Stimulated activated CD8-positive, alpha-beta memory T cell treated with anti-CD3 and anti-CD28 coated beads, Interleukin-12 subunit alpha, Interleukin-12 subunit beta, amount 100 ng/mL, for 24 hours (primary cell): Measurements from ENCODE around the gene GSC.
"Not testable (repeated sequence)": the region's sequence is repeated elsewhere in the genome, so short reads cannot be mapped to it uniquely, and the experiment has no call there.

Experiments
- DNase-seq: peaks from one replicate; pipeline ENCODE4 v3.0.0-alpha.2; 2020; ENCODE audit errors: extremely low read depth

Gene GSC

DNA sequence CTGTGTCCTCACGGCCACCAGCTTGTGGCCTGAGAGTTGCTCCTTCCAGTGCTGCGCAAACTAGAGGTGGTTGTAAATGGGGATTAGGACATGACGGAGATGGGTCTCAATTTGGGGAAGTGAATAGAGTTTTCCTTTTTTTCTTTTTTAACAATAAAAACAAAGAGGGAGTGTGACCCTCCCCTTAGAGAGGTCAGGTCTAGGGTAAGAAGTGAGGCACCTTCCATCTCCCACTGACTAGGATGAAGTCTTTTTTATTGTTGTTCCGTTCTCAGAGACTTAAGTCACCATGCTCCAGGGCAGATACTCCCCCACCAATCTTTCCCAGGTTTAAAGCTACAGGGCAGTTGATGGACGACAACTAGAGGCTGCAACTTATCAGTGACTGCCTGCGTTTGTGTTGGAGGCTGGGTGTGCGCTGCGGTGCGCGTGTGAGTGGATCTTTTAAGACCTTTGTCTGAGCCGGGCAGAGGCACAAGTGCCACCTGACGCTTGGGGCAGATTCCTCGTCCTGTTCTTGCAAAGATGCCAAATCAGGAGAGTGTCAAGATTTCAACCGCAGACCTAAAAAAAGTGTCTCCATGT, 2.1 kb upstream of the GSC start:
- no peak for DNase-seq

DNA sequence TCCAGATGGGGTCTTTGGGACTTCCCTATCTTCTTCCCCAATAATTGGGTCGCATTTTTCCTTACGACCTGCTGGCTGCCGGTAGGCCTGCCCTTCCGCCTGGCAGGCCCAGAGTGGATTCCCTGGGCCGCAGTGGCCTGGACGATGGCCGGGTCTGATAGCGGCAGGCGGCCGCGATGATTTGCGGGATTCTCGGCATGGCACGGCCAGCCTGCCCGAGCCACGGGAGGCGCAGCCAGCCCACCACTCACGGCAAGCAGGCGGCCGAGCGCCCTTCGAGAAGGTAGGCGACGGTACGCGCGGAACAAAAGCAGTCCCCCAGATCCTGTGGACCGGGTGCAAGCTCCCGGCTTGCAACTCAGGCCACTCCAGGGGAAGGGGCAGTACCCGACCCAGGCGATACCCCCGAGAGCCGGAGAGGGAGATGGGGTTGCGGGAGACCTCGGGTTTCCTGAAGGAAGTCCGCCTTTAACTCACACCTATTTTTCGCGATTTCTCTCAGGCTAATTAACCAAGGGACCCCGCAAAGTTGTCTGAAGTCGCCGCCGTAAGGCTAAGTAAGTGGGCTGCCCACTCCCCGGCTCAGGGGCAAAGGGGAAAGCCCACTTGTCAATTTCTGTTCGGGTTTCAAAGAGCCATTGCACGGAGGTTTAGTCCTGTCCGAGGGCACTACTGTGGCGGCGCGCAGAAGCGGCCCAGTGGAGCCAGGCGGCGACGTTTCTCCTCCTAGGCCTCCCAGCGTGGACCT, 1.4 kb upstream of the GSC start:
- no peak for DNase-seq

DNA sequence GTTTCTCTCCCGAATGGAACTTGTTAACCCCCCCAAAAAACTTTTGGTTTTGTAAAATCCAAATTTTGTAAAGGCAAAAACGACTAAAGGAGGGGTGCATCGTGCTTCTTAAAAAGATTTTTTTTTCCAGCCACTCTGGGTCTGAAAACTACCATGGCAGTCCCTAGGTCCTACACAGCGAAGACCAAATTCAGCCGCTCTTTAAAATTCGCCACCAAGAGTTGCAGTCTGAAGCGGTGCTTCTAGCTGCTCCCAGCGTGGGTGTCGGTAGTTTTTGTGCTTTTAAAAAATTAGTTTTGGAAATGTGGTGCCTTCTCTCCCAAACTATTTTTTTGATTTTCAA, 873 bp upstream of the GSC start:
- no peak for DNase-seq

DNA sequence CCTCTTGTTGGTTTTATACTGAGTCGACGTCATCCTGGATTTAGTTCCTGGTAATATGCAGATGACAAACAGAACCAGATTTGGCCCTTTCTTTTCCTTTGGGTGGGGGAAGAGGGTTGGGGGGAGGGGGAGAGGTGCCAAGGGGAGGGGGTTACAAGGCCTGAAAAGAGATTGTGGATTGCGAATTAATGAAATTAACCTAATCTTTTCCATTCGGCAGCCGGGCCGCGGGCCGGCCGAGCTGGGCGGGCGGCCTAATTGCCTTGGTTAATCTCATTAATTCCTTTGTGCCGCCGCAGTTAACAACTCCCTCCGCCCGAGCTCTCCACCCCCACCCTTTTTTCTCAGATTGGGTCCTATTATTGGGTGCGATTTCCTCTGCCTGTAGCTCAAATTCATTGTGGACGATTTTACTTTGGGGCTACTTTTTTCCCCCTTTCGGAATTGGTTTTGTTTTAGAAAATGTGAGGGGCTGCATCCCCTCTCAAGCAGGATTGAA, 387 bp upstream of the GSC start:
- DNase-seq: no peak

DNA sequence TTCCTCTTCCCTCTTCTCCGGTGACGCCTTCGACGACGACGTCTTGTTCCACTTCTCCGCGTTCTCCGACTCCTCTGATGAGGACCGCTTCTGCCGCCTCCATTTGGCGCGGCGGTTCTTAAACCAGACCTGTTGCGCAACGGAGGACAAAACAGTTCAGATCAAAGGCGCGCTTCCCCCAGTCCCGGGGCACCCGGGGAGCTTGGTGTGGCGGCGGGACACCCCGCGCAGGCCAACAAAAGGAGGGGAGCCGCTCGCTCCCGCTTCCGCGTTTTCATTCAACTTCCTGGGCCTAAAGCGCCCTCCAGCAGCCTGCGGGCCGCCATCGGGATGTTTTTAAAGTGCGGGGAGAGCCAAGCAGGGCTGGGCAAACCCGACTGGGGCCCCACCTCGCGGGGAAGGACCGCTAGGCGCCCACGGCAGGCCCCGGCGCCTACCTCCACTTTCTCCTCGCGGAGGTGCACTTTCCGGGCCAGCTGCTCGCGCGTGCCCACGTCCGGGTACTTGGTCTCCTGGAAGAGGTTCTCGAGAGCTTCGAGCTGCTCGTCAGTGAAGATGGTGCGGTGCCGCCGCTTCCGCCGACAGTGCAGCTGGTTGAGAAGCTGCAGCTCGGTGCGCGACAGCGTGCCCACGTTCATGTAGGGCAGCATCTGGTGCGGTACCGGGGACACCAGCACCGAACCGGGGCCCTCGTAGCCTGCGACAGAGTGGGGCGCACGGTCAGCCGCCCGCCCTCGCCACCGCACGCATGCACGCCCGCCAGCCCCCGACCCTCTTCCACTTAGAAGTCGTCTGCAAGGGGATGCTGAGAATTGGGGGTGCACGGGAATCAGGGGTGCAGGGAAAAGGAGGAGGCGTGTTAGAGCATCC, 1.2 kb downstream of the GSC start:
- no peak for DNase-seq

DNA sequence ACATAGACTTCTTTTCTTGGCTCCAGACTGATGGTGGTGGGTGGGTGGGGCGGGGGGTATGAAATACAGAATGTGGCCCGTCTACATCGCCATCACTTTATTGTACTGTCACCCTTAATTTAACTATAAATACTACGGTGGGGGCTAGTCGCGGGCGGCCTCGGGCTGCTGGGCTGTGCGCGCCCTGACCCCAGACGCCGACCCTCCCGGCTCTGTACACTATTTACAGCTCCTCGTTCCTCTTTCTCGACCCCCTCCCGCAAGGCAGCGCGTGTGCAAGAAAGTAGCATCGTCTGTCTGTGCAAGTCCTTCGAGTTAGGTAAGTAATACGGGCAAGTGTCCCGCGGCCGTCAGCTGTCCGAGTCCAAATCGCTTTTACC, 1.8 kb downstream of the GSC start:
- DNase-seq: no peak

DNA sequence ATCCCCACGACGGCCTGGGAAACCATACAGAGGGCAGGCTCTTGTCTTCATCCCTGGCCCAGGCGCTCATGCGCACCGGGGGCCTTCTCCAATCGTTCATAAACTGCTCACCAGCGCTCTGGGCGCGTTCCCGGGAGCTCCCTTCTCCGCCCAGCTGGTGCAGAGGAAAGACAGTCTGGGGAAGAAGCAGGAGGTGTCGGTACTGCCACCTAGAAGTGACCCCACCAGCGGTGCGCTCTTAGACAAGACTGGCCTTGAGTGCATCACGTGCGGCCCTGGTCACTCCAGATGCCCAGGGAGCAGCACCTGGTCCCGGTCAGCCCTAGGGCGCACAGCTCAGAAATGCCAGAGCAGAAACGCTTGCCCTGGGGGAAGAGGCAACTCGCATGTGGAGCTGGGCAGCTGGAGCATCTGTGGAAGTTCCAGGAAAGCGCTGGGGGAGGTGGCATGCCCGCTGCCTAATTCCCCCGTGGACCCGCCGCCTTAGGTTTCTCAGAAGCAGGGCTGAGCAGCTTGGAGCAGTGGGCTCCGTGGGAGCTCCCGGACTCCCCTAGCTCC, 2.5 kb downstream of the GSC start:
- no peak for DNase-seq

DNA sequence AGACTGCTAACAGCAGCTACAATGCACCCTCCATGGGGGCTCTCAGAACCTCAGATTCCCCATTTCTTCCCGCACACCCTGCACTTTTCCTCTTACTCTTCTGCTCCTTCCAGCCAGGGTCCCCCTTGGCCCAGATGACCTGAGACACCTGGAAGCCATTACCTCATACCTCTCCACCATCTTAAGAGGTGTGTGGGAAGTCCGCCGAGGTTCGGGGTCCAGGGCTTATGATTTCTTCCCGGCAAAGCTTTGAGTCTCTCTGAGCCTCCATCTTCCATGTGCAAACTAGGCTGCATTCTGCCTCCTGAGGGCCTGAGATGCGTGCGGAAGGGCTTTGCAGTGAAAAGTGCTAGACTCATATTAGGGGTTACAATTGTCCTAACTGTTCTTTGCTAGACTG, 5.3 kb downstream of the GSC start:
- no peak for DNase-seq

DNA sequence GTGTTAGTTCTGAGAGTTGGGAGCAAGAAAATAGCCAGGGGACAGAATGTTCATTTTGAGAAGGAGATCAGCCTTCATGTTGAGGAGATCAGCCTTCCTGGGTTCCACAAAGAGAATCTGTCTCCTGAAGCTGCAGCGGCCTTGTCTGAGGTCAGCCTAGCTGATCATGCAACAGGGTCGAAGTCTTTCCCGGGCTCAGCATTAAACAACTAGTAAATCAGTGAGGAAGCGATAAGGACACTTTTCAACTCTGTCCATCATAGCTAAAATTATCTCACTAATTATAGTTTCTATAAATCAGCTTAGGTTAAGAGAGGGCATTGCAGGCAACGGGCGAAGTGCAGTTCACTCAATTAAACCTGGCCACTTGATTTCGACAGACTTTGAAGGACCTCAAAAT, 7.5 kb downstream of the GSC start:
- DNase-seq: no peak

DNA sequence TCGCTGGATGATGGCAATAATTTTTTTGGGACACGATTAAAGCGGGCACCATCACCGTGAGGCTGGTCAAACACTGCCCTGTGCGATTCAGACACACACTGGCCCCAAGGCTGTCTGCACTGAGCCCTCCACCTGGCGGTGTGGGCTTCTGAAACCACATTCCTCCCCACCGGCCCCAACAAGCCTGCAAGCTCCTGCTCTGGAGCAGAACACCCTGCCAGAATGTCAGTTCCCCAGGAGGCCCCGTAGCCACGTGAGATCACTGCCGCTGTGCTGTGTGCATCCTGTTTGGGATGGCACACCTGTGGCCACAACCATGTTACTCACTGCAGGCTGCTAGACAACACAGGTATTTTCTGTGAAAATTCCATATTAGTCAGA, 7.9 kb downstream of the GSC start:
- no peak for DNase-seq

DNA sequence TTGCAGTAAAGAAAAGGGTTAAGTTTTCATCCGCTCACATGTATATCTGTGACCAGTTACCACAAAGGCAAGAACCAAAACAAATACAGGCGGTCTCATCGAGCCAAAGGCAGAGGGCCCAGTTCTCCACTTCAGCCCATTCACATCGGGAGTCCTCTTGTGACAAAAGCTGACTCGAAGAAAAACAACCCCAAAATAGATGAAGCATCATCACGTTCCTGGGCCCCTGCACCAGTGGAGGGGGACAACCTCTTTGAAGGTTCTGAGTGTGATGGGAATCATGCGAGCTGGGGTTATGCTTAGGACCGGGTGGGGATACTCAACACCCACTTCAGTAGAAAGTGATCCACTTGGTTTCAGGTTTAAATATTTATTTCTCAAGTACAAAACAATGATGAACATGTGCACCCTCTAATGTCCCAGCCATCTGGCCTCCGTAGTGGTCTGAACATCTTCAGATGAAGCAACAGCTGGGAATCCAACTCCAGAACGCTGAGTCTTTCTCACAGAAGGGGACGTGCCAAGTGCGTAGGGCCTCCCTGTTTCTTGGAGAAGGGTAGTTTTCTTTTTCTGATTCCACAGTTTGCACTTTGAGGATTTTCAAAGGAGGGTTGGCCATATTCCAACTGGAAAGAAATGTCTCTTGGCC, 8.4 kb downstream of the GSC start:
- no peak for DNase-seq

DNA sequence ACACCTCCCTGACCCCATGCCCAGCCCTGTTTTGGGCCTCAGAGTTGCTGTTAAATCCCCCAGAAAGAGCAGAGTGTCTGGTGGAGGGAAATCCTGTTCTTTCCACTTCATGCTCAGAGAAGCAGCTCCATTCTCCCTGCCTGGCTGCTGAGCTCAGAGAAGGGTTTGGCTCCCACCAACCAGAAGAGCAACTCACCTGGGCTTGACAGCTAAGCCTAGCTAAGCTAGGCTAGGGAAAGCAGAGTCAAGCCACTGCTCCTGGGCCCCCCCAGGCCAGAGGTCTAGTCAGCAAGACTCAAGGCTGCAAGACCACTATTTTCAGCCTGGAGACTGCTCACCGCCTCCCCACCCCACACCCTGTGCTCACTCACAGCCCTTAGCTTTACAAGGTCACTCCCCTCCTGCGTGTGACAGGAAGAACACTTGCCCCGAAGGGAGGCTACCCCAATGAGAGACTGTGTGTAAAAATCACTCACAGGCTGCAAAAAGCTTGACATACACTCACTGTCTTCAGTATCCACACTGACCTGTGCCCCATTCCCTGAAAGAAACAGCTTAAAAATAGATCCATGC, 13.5 kb downstream of the GSC start:
- no peak for DNase-seq

DNA sequence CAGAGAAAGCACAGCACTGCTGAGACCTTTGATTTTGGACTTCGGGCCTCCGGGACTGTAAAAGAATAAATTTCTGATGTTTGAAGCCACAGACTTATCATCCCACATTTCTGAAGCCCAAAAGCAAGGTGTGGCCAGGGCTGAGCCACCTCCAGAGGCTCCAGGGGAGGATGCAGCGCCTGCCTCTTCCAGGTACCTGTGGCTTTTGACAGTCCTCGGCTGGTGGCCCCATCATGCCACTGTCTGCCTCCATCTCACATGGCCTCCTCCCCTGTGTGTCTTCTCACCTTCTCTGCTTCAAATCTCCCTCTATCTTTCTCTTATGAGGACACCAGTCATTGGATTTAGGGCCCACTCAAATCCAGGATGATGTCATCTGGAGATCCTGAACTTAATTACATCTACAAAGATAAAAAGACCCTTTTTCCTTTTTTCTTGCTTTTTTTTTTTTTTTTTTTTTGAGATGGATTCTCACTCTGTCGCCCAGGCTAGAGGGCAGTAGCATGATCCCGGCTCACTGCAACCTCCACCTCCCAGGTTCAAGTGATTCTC, 15.4 kb downstream of the GSC start:
- no peak for DNase-seq

DNA sequence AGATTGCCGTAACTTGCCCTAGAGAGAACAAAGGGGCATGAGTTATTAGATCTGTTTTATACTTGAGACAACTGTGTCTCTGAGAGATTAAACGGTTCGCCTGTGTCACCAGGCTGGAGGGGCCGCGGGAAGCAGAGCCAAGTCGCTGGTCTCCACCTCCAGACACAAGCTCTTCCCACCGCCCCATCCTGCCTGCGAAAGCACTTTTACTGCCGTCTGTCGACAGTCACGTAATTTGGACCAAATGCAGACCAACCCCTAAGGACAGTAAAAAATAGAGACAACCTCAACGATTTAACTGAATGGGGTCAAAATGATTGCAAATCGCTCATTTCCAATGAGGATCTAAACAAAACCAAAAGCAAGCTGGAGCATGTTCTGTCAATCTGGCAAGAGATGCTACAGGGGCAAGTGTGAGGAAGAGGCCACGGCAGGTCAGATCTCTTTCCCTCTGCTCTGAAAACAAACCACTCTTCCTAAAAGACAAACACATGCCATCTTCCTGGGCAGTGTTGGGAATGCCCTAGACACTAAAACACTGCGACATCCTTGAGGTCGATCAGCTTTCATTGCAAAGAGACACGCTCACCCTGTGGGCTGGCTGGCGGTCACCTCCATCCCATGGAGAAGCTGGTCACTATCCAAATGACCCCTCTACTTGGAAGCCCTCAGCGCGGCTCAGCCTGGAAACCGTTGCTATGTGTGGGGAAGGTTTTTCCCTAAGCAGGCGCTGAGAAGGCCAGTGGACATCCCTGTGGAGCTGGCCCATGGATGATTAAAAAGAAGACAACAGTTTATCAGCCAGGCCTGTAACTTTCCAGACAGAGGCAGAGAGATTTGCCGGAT, 17.1 kb downstream of the GSC start:
- no peak for DNase-seq

DNA sequence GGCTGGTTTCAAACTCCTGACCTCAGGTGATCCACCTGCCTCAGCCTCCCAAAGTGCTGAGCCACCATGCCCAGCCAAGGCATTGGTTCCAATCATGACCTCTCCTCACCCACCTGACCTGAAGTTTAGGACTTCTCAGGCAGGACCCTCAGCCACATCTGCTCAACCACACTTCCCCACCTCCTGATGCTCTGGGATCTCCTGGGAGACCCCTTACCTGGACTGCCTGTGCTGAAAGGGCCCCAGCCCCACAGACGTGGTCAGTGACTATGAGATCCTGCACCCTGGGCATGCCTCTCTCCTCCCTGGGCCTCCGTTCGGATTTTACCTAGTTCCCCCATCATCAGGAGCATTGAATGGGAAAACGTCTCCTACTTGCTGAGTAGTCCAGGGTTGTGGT, 18.0 kb downstream of the GSC start:
- DNase-seq: no peak

DNA sequence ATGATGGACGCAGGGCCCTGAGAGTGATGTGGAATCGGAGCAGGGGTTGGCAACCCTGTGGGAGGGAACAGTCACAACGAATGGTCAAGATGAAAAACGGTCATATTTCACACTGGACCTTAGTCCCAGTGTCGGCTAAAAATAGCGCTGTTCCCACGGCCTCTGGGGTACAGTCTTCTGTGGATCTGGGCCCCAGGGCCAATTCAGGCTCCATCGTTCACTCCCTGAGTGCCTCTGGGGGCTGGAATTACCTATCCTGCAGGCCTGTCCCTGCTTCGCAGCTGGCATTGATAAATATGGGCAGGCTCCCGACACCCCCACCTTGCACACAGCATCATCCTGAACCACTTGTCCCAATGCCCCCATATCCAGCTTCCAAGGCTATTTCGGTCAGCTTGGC, 18.6 kb downstream of the GSC start:
- DNase-seq: no peak

DNA sequence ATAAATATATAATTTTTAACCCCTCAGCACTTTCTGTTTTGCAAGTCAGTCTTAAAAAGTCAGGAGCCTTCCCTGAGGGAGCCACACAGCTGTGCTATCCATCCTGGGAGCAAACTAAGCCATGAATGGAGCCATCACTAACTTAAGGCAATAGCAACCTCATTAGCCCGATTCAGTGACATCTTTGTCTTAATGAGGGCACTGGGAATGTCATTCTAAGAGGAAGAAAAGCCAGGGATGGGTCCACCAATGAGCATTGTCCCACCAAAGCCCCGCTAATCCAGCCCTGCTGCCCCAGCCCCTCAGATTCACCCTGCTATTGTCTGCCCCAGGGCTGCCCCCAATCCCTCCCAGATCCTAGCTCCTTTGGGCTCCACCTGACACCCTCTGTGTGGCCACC, 19.5 kb downstream of the GSC start:
- DNase-seq: no peak

DNA sequence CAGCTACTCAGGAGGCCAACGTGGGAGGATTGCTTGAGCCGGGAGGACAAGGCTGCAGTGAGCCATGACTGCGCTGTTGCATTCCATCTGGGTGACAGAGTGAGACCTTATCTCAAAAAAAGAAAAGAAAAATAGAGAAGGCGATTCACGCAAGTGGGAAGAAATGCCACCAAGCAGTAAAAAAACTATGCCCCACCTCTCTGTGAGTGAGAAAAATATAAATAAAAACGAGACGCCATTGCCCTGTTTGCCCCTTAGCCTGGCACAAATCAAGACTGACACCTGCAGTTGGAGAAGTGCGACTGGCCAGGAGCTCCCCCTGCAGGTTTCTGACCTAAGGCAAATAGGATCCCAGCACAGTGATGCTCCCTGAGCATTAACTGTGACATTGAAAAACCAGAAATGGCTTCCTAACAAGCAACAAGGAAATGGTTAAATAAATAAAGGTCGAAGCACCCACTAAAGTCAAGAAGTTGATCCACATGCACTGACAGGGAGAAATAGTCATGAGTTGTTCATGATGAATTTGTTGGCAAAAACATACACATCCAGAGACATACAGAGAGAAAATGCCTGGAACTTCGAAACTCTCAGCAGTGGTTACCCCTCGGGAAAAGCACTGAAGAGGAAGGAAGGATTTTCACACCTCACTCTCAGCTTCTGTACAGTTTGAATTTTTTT, 21.1 kb downstream of the GSC start:
- DNase-seq: no peak

DNA sequence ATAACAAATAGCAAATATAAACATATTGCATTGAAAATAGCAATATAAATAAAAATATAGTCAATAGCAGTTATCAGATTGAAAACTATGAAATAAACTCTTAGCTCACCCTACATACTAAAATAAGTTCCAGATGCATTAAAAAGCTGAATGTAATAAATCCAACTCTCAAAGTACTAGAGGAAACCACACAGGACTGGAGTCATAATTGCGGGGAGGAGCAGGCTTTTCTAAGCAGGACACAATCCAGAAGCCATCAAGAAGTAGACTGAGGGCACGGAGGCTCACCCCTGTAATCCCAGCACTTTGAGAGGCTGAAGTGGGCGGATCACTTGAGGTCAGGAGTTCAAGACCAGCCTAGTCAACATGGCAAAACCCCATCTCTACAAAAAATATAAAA, 22.2 kb downstream of the GSC start:
- no peak for DNase-seq

DNA sequence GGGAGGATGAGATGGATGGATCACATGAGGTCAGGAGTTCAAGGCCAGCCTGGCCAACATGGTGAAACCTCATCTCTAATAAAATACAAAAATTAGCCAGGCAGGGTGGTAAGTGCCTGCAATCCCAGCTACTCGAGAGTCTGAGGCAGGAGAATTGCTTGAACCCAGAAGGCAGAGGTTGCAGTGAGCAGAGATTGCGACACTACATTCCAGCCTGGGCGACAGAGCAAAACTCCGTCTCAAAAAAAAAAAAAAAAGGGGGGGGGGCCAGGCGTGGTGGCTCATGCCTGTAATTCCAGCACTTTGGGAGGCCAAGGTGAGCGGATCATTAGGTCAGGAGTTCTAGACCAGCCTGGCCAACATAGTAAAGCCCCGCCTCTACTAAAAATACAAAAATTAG, 22.8 kb downstream of the GSC start:
- not testable (repeated sequence) for DNase-seq
